Naive thymus-derived CD8-positive, alpha-beta T cell (primary cell): ENCODE measurements around the gene ZMAT3. TPM values are rescaled to one million over a fixed set of nuclear protein-coding genes. Genes with fewer than 3 reads are reported as not detected.
"Not testable (repeated sequence)": the region's sequence is repeated elsewhere in the genome, so short reads cannot be mapped to it uniquely, and the experiment has no call there.

Experiments
- ATAC-seq, 2 donors: fragments of 150-1000 bp; cut with Tn5 transposase in 1 of 2; sonication (Bioruptor Pico), chemical (Tn5 transposase) in 1 of 2; 1 replicate in 1 of 2; 2 replicates in 1 of 2; pipeline ENCODE4 v1.10.0; 2021; ENCODE audit warnings: mild to moderate bottlenecking in 2 of 2, moderate library complexity in 2 of 2
- POLR2A ChIA-PET: fragments of 350-600 bp; sonication (Branson Sonifier 250); formaldehyde crosslinking; loops from one replicate; lab custom pipeline; 2021; ENCODE audit warnings: antibody characterized with exemption; lab: Charles Lee
- DNase-seq, 10 donors: peaks; one replicate each; pipeline versions ENCODE4 v3.0.0 to v3.0.0-alpha.2; 2020 to 2022
- H3K27ac Mint-ChIP-seq, 10 donors: one replicate each; pipeline ENCODE4 v1.8.0; 2020 to 2022; ENCODE audit warnings: mild to moderate bottlenecking in 10 of 10, mixed read lengths in 10 of 10, moderate library complexity in 4 of 10, inconsistent platforms in 1 of 10
- H3K27me3 Mint-ChIP-seq, 5 donors: one replicate each; pipeline ENCODE4 v1.8.0; 2021 to 2022; ENCODE audit warnings: mixed read lengths in 5 of 5
- H3K36me3 Mint-ChIP-seq, 3 donors: one replicate each; pipeline ENCODE4 v1.8.0; 2020 to 2022; ENCODE audit warnings: mixed read lengths in 3 of 3, mild to moderate bottlenecking in 2 of 3, inconsistent platforms in 1 of 3
- H3K4me1 Mint-ChIP-seq, 4 donors: one replicate each; pipeline ENCODE4 v1.8.0; 2021 to 2022; ENCODE audit warnings: mixed read lengths in 4 of 4
- H3K4me3 Mint-ChIP-seq, 10 donors: one replicate each; pipeline ENCODE4 v1.8.0; 2020 to 2022; ENCODE audit warnings: mild to moderate bottlenecking in 10 of 10, mixed read lengths in 10 of 10, moderate library complexity in 6 of 10, inconsistent platforms in 1 of 10
- H3K9me3 Mint-ChIP-seq, 9 donors: one replicate each; pipeline ENCODE4 v1.8.0; 2020 to 2022; ENCODE audit warnings: mixed read lengths in 9 of 9, mild to moderate bottlenecking in 3 of 9, inconsistent platforms in 1 of 9, moderate library complexity in 1 of 9
- polyA plus RNA-seq, 3 donors: library from polyadenylated mRNA; unstranded; fragments of 300-500 nt; fragmentation: Illumina TruSeq; gene quantifications; one replicate each; pipeline ENCODE4 v1.2.3, GENCODE V29; 2021
- total RNA-seq, 8 experiments: library from RNA in 2 of 8; stranded (reverse) in 2 of 8; gene quantifications; one replicate each; pipeline ENCODE4 v1.2.3 and lab custom pipeline; 2021 to 2026

Gene ZMAT3
- total and polyA plus RNA-seq, 5 experiments from 2014 or later = 15.1 to 22.8 (median 16.3) TPM

GRCh38 chr3:179036626-179037300 lies 34.8 kb downstream of the ZMAT3 start:
- Mint-ChIP-seq H3K9me3 (peaks cover 0 to 22% (median 11%) of the 10 kb centered on the region in 9 donors), H3K27me3 (no peaks in the 10 kb centered on the region), H3K4me3 (peak overlapping the region in 5 of 10 donors; percentile 26 to 74 (median 35)), H3K27ac (peak overlapping the region in 3 of 10 donors; percentile 53 to 92 (median 87)), H3K36me3 (peaks cover 9 to 22% (median 11%) of the 10 kb centered on the region in 3 donors), H3K4me1 (peaks cover 8 to 24% (median 16%) of the 10 kb centered on the region in 4 donors)
- DNase-seq (no peak), ATAC-seq (no peak)
- POLR2A ChIA-PET = interaction anchor here (0.5 to 2.4 kb wide), 8 partner anchors 9 to 417 kb away, joined by 3 to 12 read pairs (median 4); partner anchors contain the start of genes PIK3CA, ZMAT3 and ZNF639

GRCh38 chr3:179036226-179036625 lies 35.4 kb downstream of the ZMAT3 start:
- H3K9me3 Mint-ChIP-seq = peaks cover 0 to 17% (median 7%) of the 10 kb centered on the region in 9 donors
- H3K4me1 Mint-ChIP-seq = peaks cover 5 to 20% (median 12%) of the 10 kb centered on the region in 4 donors
- no peak overlapping the region for H3K4me3 Mint-ChIP-seq
- POLR2A ChIA-PET = interaction anchor here (0.5 to 2.4 kb wide), 2 partner anchors 35 to 418 kb away, joined by 3 to 12 read pairs; partner anchors contain the start of gene ZMAT3
- no peaks in the 10 kb centered on the region for H3K27me3 Mint-ChIP-seq
- ATAC-seq = no peak
- peaks cover 5 to 17% (median 6%) of the 10 kb centered on the region in 3 donors for H3K36me3 Mint-ChIP-seq
- no peak overlapping the region for H3K27ac Mint-ChIP-seq
- DNase-seq = no peak

GRCh38 chr3:179035232-179035631 lies 36.4 kb downstream of the ZMAT3 start:
- no peak for ATAC-seq
- Mint-ChIP-seq H3K4me3 (no peak overlapping the region), H3K9me3 (peaks cover 0 to 7% (median 0%) of the 10 kb centered on the region in 9 donors), H3K27me3 (no peaks in the 10 kb centered on the region), H3K36me3 (peaks cover 4 to 11% (median 4%) of the 10 kb centered on the region in 3 donors), H3K4me1 (peaks cover 0 to 18% (median 8%) of the 10 kb centered on the region in 4 donors), H3K27ac (no peak overlapping the region)
- POLR2A ChIA-PET = no interaction called here
- DNase-seq = no peak

GRCh38 chr3:179033304-179033657 lies 38.3 kb downstream of the ZMAT3 start:
- POLR2A ChIA-PET, H3K9me3 Mint-ChIP-seq, H3K4me3 Mint-ChIP-seq, ATAC-seq, H3K36me3 Mint-ChIP-seq, DNase-seq, H3K27me3 Mint-ChIP-seq: not testable (repeated sequence)
- Mint-ChIP-seq H3K27ac (peak overlapping the region in 3 of 10 donors; percentile 58 to 81 (median 58)), H3K4me1 (peaks cover 4 to 23% (median 12%) of the 10 kb centered on the region in 4 donors)

GRCh38 chr3:179032454-179033303 lies 38.9 kb downstream of the ZMAT3 start:
- H3K36me3 Mint-ChIP-seq, H3K4me3 Mint-ChIP-seq, H3K9me3 Mint-ChIP-seq, ATAC-seq, H3K27me3 Mint-ChIP-seq, DNase-seq, POLR2A ChIA-PET: not testable (repeated sequence)
- peaks cover 11 to 29% (median 14%) of the 10 kb centered on the region in 4 donors for H3K4me1 Mint-ChIP-seq
- peak overlapping the region in 4 of 10 donors; percentile 29 to 81 (median 48) for H3K27ac Mint-ChIP-seq

- peaks cover 0 to 12% (median 2%) of the 10 kb centered on the region in 3 donors for H3K36me3 Mint-ChIP-seq
- no peaks in the 10 kb centered on the region for H3K9me3 Mint-ChIP-seq
- H3K27me3 Mint-ChIP-seq = no peaks in the 10 kb centered on the region
- peak overlapping the region in 9 of 10 donors; percentile 10 to 96 (median 85) for H3K27ac Mint-ChIP-seq
- peak overlapping the region in 1 of 10 donors; percentile 47 for H3K4me3 Mint-ChIP-seq
- DNase-seq (no peak), ATAC-seq (no peak)
- peaks cover 8 to 43% (median 20%) of the 10 kb centered on the region in 4 donors for H3K4me1 Mint-ChIP-seq
- POLR2A ChIA-PET = interaction anchor here (1.2 to 1.7 kb wide), 3 partner anchors 10 to 118 kb away, joined by 3 to 6 read pairs (median 5); partner anchors contain the start of gene ZMAT3
Measured at GRCh38 chr3:179029096-179029495, 42.5 kb downstream of the ZMAT3 start.

- no peaks in the 10 kb centered on the region for H3K27me3 Mint-ChIP-seq
- H3K36me3 Mint-ChIP-seq = peaks cover 0 to 17% (median 2%) of the 10 kb centered on the region in 3 donors
- H3K4me1 Mint-ChIP-seq = peaks cover 8 to 41% (median 20%) of the 10 kb centered on the region in 4 donors
- peak in 1 of 10 donors; percentile 14 for DNase-seq
- POLR2A ChIA-PET = interaction anchor here (0.6 to 2.0 kb wide), 6 partner anchors 9 to 287 kb away, joined by 3 to 11 read pairs (median 6); partner anchors contain the start of genes PIK3CA and ZMAT3
- peak overlapping the region; percentile 69 to 96 (median 84) for H3K27ac Mint-ChIP-seq
- peak; percentile 45 to 52 for ATAC-seq
- H3K9me3 Mint-ChIP-seq = no peaks in the 10 kb centered on the region
- H3K4me3 Mint-ChIP-seq = peak overlapping the region in 5 of 10 donors; percentile 25 to 56 (median 33)
Measured at GRCh38 chr3:179028408-179028807, 43.2 kb downstream of the ZMAT3 start.

GRCh38 chr3:179027326-179027900 lies 44.2 kb downstream of the ZMAT3 start:
- Mint-ChIP-seq H3K36me3 (peaks cover 0 to 17% (median 2%) of the 10 kb centered on the region in 3 donors), H3K4me3 (peak overlapping the region in 9 of 10 donors; percentile 33 to 83 (median 67)), H3K27ac (peak overlapping the region; percentile 70 to 96 (median 88)), H3K9me3 (no peaks in the 10 kb centered on the region), H3K27me3 (no peaks in the 10 kb centered on the region), H3K4me1 (peaks cover 8 to 38% (median 20%) of the 10 kb centered on the region in 4 donors)
- ATAC-seq (peak; percentile 80 to 87), DNase-seq (peak in 4 of 10 donors; percentile 7 to 32 (median 20))
- POLR2A ChIA-PET = interaction anchor here (0.6 to 2.0 kb wide), 7 partner anchors 10 to 121 kb away, joined by 3 to 11 read pairs (median 5); partner anchors contain the start of genes PIK3CA and ZMAT3

GRCh38 chr3:179026636-179027035 lies 45.0 kb downstream of the ZMAT3 start:
- no peak for DNase-seq
- peak overlapping the region; percentile 42 to 87 (median 76) for H3K27ac Mint-ChIP-seq
- POLR2A ChIA-PET = interaction anchor here (0.6 to 2.0 kb wide), 4 partner anchors 11 to 53 kb away, joined by 3 to 11 read pairs (median 4); no protein-coding TSS in a partner anchor

GRCh38 chr3:179021119-179021903 lies 50.3 kb downstream of the ZMAT3 start:
- H3K4me1 Mint-ChIP-seq = peaks cover 8 to 30% (median 24%) of the 10 kb centered on the region in 4 donors
- peak overlapping the region in 9 of 10 donors; percentile 33 to 72 (median 47) for H3K4me3 Mint-ChIP-seq
- POLR2A ChIA-PET = interaction anchor here (1.2 kb wide), 1 partner anchor 50 kb away, joined by 4 read pairs; the partner anchor contains the start of gene ZMAT3
- no peaks in the 10 kb centered on the region for H3K9me3 Mint-ChIP-seq
- no peaks in the 10 kb centered on the region for H3K27me3 Mint-ChIP-seq
- peak in 2 of 10 donors; percentile 16 to 19 for DNase-seq
- peaks cover 0 to 16% (median 2%) of the 10 kb centered on the region in 3 donors for H3K36me3 Mint-ChIP-seq
- H3K27ac Mint-ChIP-seq = peak overlapping the region in 8 of 10 donors; percentile 8 to 88 (median 66)
- no peak for ATAC-seq

More at GRCh38 chr3:179026636-179027035, 45.0 kb downstream of the ZMAT3 start:
- Mint-ChIP-seq H3K4me3 (peak overlapping the region in 1 of 10 donors; percentile 26), H3K27me3 (no peaks in the 10 kb centered on the region), H3K9me3 (no peaks in the 10 kb centered on the region), H3K36me3 (peaks cover 0 to 17% (median 2%) of the 10 kb centered on the region in 3 donors), H3K4me1 (peaks cover 8 to 38% (median 21%) of the 10 kb centered on the region in 4 donors)
- ATAC-seq = no peak

GRCh38 chr3:179020112-179020511 lies 51.5 kb downstream of the ZMAT3 start:
- H3K4me1 Mint-ChIP-seq = peaks cover 10 to 40% (median 35%) of the 10 kb centered on the region in 4 donors
- peaks cover 0 to 16% (median 2%) of the 10 kb centered on the region in 3 donors for H3K36me3 Mint-ChIP-seq
- peak overlapping the region in 6 of 10 donors; percentile 12 to 79 (median 48) for H3K27ac Mint-ChIP-seq
- H3K9me3 Mint-ChIP-seq = no peaks in the 10 kb centered on the region
- no peaks in the 10 kb centered on the region for H3K27me3 Mint-ChIP-seq
- peak overlapping the region in 5 of 10 donors; percentile 5 to 44 (median 33) for H3K4me3 Mint-ChIP-seq
- POLR2A ChIA-PET = interaction anchor here (0.7 to 1.4 kb wide), 3 partner anchors 18 to 128 kb away, joined by 3 to 4 read pairs (median 3); partner anchors contain the start of genes PIK3CA and ZMAT3
- ATAC-seq = no peak
- DNase-seq = no peak
